Panc1 (cell line): Measurements from ENCODE around the gene CLCF1.

ENCODE experiments used
- POLR2AphosphoS5 ChIP-seq: IDR thresholded peaks from 2 replicates; pipeline ENCODE4 v1.6.1; 2012; ENCODE audit warnings: mild to moderate bottlenecking, low read depth, low read length, moderate library complexity
- REST ChIP-seq, 2 experiments: IDR thresholded peaks; 2 replicates each; pipeline ENCODE4 v1.6.1; 2011 to 2012; ENCODE audit warnings: low read depth in 2 of 2, control low read depth in 1 of 2, low read length in 1 of 2, mild to moderate bottlenecking in 1 of 2, moderate library complexity in 1 of 2; ENCODE audit not compliant: insufficient read depth in 1 of 2
- SIN3A ChIP-seq: IDR thresholded peaks from 2 replicates; pipeline ENCODE4 v1.6.1; 2012; ENCODE audit warnings: low read depth, mild to moderate bottlenecking, low read length, moderate library complexity, borderline replicate concordance; ENCODE audit not compliant: insufficient read depth
- TF ChIP-seq, protein P1 (sequence below): fragments of 450-650 bp; IDR thresholded peaks from 2 replicates; pipeline ENCODE4 v1.5.1; 2017; ENCODE audit warnings: mild to moderate bottlenecking

DNA sequence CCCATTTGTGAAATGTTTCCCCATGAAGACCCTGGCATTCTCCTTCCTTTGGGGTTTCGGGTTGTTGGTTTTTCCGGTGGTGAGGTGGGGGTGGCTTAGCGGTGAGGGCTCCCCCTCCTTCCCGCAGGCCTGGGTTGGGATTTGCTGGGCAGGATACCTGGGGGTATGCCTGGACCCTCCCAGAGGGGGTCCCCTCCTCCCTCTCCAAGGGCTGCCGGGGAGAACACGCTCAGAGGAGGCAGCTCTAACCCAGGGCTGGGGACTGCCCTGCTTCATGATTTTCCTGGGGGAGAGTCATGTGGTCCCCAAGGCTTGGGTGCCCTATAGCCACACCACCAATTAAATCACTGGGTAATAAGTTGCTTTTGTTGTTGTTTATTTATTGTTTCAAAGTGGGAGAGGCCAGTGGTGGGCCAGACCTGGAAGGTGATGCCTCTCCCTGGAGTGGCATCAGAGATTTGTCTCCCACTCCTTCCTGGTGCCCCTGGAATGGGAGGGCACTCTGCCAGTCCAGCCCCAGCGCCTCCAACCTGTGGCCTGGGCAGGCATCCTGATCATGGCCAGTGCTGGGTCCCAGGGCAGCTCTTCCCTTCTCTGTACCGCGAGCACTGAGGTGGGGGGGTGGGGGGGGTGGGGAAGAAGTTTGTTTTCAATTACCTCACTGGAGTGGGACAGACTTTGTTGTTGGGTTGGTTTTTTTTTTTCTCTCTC, 1.3 kb upstream of the CLCF1 start:
- TF ChIP-seq, protein P1, sequence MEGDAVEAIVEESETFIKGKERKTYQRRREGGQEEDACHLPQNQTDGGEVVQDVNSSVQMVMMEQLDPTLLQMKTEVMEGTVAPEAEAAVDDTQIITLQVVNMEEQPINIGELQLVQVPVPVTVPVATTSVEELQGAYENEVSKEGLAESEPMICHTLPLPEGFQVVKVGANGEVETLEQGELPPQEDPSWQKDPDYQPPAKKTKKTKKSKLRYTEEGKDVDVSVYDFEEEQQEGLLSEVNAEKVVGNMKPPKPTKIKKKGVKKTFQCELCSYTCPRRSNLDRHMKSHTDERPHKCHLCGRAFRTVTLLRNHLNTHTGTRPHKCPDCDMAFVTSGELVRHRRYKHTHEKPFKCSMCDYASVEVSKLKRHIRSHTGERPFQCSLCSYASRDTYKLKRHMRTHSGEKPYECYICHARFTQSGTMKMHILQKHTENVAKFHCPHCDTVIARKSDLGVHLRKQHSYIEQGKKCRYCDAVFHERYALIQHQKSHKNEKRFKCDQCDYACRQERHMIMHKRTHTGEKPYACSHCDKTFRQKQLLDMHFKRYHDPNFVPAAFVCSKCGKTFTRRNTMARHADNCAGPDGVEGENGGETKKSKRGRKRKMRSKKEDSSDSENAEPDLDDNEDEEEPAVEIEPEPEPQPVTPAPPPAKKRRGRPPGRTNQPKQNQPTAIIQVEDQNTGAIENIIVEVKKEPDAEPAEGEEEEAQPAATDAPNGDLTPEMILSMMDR, result no peak
- TF ChIP-seq POLR2AphosphoS5 (no peak), SIN3A (no peak), REST (IDR thresholded peaks at IDR 0.05; ENCODE audit: insufficient read depth in 1 of 2, low read depth in 2 of 2, low read length in 1 of 2) (no peak)
